H9 (cell line): Measurements from ENCODE around the gene RFPL1. TPM values are rescaled to one million over a fixed set of nuclear protein-coding genes. Genes with fewer than 3 reads are reported as not detected.

Experiments
- DNase-seq: peaks from one replicate; pipeline ENCODE4 v3.0.0-alpha.2; 2017
- H2AFZ ChIP-seq: one replicate; pipeline ENCODE4 v1.6.1; 2013; ENCODE audit warnings: mild to moderate bottlenecking, low read length, control low read depth, moderate library complexity
- H2AK5ac ChIP-seq: 2 replicates; pipeline ENCODE4 v1.6.1; 2013; ENCODE audit warnings: low read length, control low read depth, mixed read lengths; ENCODE audit not compliant: insufficient read length
- H2BK120ac ChIP-seq: one replicate; pipeline ENCODE4 v1.6.1; 2013; ENCODE audit warnings: low read depth, mild to moderate bottlenecking, low read length, control low read depth, inconsistent platforms; ENCODE audit not compliant: poor library complexity, severe bottlenecking
- H2BK12ac ChIP-seq: 2 replicates; pipeline ENCODE4 v1.6.1; 2013; ENCODE audit warnings: low read length, control low read depth, mixed read lengths, low read depth; ENCODE audit not compliant: insufficient read length
- H2BK15ac ChIP-seq: 2 replicates; pipeline ENCODE4 v1.6.1; 2013; ENCODE audit warnings: low read depth, low read length, control low read depth
- H2BK20ac ChIP-seq: one replicate; pipeline ENCODE4 v1.6.1; 2013; ENCODE audit warnings: low read depth, mild to moderate bottlenecking, low read length, control low read depth, inconsistent platforms; ENCODE audit not compliant: poor library complexity, severe bottlenecking
- H2BK5ac ChIP-seq: 2 replicates; pipeline ENCODE4 v1.6.1; 2013; ENCODE audit warnings: low read length, control low read depth, mixed read lengths; ENCODE audit not compliant: insufficient read length
- H3K14ac ChIP-seq: 2 replicates; pipeline ENCODE4 v1.6.1; 2013; ENCODE audit warnings: low read length, control low read depth; ENCODE audit not compliant: insufficient read depth
- H3K18ac ChIP-seq: 2 replicates; pipeline ENCODE4 v1.6.1; 2013; ENCODE audit warnings: low read depth, mild to moderate bottlenecking, mixed read lengths, low read length, control low read depth; ENCODE audit not compliant: insufficient read length
- H3K23ac ChIP-seq: 2 replicates; pipeline ENCODE4 v1.6.1; 2013; ENCODE audit warnings: low read length, control low read depth, mixed read lengths, low read depth; ENCODE audit not compliant: insufficient read length
- H3K23me2 ChIP-seq: 2 replicates; pipeline ENCODE4 v1.6.1; 2013; ENCODE audit warnings: low read depth, mild to moderate bottlenecking, mixed read lengths, low read length, control low read depth; ENCODE audit not compliant: insufficient read length, poor library complexity, severe bottlenecking
- H3K27ac ChIP-seq: 2 replicates; pipeline ENCODE4 v1.5.1; 2013; ENCODE audit warnings: low read length, control low read depth, mixed read lengths, low read depth; ENCODE audit not compliant: insufficient read length
- H3K27me3 ChIP-seq: 2 replicates; pipeline ENCODE4 v1.6.1; 2013; ENCODE audit warnings: low read length, control low read depth, inconsistent platforms; ENCODE audit not compliant: insufficient read depth
- H3K4ac ChIP-seq: 2 replicates; pipeline ENCODE4 v1.6.1; 2013; ENCODE audit warnings: low read depth, mild to moderate bottlenecking, control low read depth, inconsistent platforms, low read length, moderate library complexity
- H3K4me1 ChIP-seq: 2 replicates; pipeline ENCODE4 v1.6.1; 2013; ENCODE audit warnings: low read length, control low read depth, inconsistent platforms; ENCODE audit not compliant: insufficient read depth
- H3K4me2 ChIP-seq: 2 replicates; pipeline ENCODE4 v1.6.1; 2013; ENCODE audit warnings: low read length, control low read depth, mixed read lengths; ENCODE audit not compliant: insufficient read length, insufficient read depth
- H3K56ac ChIP-seq: 2 replicates; pipeline ENCODE4 v1.6.1; 2013; ENCODE audit warnings: low read depth, mild to moderate bottlenecking, mixed read lengths, low read length, control low read depth; ENCODE audit not compliant: insufficient read length
- H3K79me1 ChIP-seq: 2 replicates; pipeline ENCODE4 v1.6.1; 2013; ENCODE audit warnings: low read depth, mild to moderate bottlenecking, moderate library complexity, low read length, control low read depth, inconsistent platforms; ENCODE audit not compliant: insufficient read depth, poor library complexity, severe bottlenecking
- H3K79me2 ChIP-seq: 2 replicates; pipeline ENCODE4 v1.6.1; 2013; ENCODE audit warnings: low read length, control low read depth, inconsistent platforms; ENCODE audit not compliant: insufficient read depth
- H3K9ac ChIP-seq: 2 replicates; pipeline ENCODE4 v1.6.1; 2013; ENCODE audit warnings: low read length, control low read depth, mixed read lengths; ENCODE audit not compliant: insufficient read length; ENCODE audit errors: extremely low read depth
- H3K9me3 ChIP-seq: one replicate; pipeline ENCODE4 v1.6.1; 2013; ENCODE audit warnings: low read depth, low read length, inconsistent platforms; ENCODE audit not compliant: control insufficient read depth
- H3T11ph ChIP-seq: one replicate; pipeline ENCODE4 v1.6.1; 2013; ENCODE audit warnings: mild to moderate bottlenecking, low read length, control low read depth, inconsistent platforms
- H4K20me1 ChIP-seq: one replicate; pipeline ENCODE4 v1.6.1; 2013; ENCODE audit not compliant: control insufficient read depth, insufficient read length, insufficient read depth
- H4K5ac ChIP-seq: 2 replicates; pipeline ENCODE4 v1.6.1; 2013; ENCODE audit warnings: low read depth, mild to moderate bottlenecking, mixed read lengths, low read length, control low read depth; ENCODE audit not compliant: insufficient read length
- H4K8ac ChIP-seq: replicated peaks from 2 replicates; pipeline ENCODE4 v1.6.1; 2013; ENCODE audit warnings: low read length, control low read depth, mixed read lengths, low read depth; ENCODE audit not compliant: insufficient read length
- H4K91ac ChIP-seq: 2 replicates; pipeline ENCODE4 v1.6.1; 2013; ENCODE audit warnings: low read depth, mild to moderate bottlenecking, moderate library complexity, mixed read lengths, low read length, control low read depth; ENCODE audit not compliant: insufficient read length
- H3K27ac Mint-ChIP-seq, 3 experiments: 2 replicates in 2 of 3; 3 replicates in 1 of 3; pipeline ENCODE4 v1.8.0; 2020 to 2021; ENCODE audit warnings: mixed read lengths in 3 of 3, mild to moderate bottlenecking in 1 of 3, moderate library complexity in 1 of 3
- H3K27me3 Mint-ChIP-seq: 2 replicates; pipeline ENCODE4 v1.8.0; 2021; ENCODE audit warnings: low read depth, mild to moderate bottlenecking, moderate library complexity, mixed read lengths
- H3K36me3 Mint-ChIP-seq, 3 experiments: 2 replicates in 2 of 3; 3 replicates in 1 of 3; pipeline ENCODE4 v1.8.0; 2020 to 2021; ENCODE audit warnings: low read depth in 3 of 3, mixed read lengths in 3 of 3; ENCODE audit not compliant: insufficient read depth in 1 of 3
- H3K4me1 Mint-ChIP-seq, 2 experiments: 2 replicates each; pipeline ENCODE4 v1.8.0; 2020; ENCODE audit warnings: mixed read lengths in 2 of 2
- H3K4me3 Mint-ChIP-seq, 2 experiments: 2 replicates in 1 of 2; 3 replicates in 1 of 2; pipeline ENCODE4 v1.8.0; 2020 to 2021; ENCODE audit warnings: mild to moderate bottlenecking in 2 of 2, mixed read lengths in 2 of 2, moderate library complexity in 1 of 2
- H3K9me3 Mint-ChIP-seq, 2 experiments: 2 replicates in 1 of 2; 3 replicates in 1 of 2; pipeline ENCODE4 v1.8.0; 2020; ENCODE audit warnings: mild to moderate bottlenecking in 2 of 2, mixed read lengths in 2 of 2, moderate library complexity in 1 of 2
- CTCF ChIP-seq: fragments of 200-600 bp; sonication (generic); conservative IDR thresholded peaks from 3 replicates; pipeline ENCODE4 v1.8.0; 2021; ENCODE audit warnings: antibody characterized with exemption, mild to moderate bottlenecking
- WGBS: extraction: QIAGEN DNeasy Blood & Tissue Kit; methylation state at CpG from one replicate; pipeline ENCODE4 v1.1.7; 2013; ENCODE audit warnings: missing lambda C conversion rate, low lambda C conversion rate, mixed read lengths; ENCODE audit not compliant: insufficient read length; ENCODE audit errors: extremely low coverage; 5-methylcytosine and 5-hydroxymethylcytosine counted together
- total RNA-seq: library from RNA; stranded (reverse); gene quantifications from 2 replicates; pipeline ENCODE4 v1.2.1, GENCODE V29; 2021

Gene RFPL1
- total RNA-seq, 1 experiment from 2014 or later: not detected

GRCh38 chr22:29433856-29434255, 4.5 kb upstream of the RFPL1 start:
- no peak overlapping the region for H2AK5ac ChIP-seq
- H3K27me3 ChIP-seq: no peaks in the 10 kb centered on the region
- no peak overlapping the region for H2BK5ac ChIP-seq
- no peak overlapping the region for H4K5ac ChIP-seq
- no peak overlapping the region for H3K4ac ChIP-seq
- Mint-ChIP-seq H3K4me3 (no peak overlapping the region), H3K36me3 (no peaks in the 10 kb centered on the region), H3K9me3 (no peaks in the 10 kb centered on the region), H3K4me1 (peaks cover 17 to 18% of the 10 kb centered on the region in 2 experiments), H3K27ac (no peak overlapping the region), H3K27me3 (peaks cover 13% of the 10 kb centered on the region)
- no peak overlapping the region for H3K56ac ChIP-seq
- no peaks in the 10 kb centered on the region for H4K20me1 ChIP-seq
- H3K4me2 ChIP-seq: no peak overlapping the region
- H3K14ac ChIP-seq: no peak overlapping the region
- H3K27ac ChIP-seq: no peak overlapping the region
- H2AFZ ChIP-seq: no peak overlapping the region
- H3K23me2 ChIP-seq: no peaks in the 10 kb centered on the region
- no peak overlapping the region for H3K23ac ChIP-seq
- WGBS: no CpG with 5 or more reads among the region's 3 CpGs
- no peak for TF ChIP-seq CTCF
- DNase-seq: no peak
- H3K9me3 ChIP-seq: no peaks in the 10 kb centered on the region
- no peaks in the 10 kb centered on the region for H3K79me1 ChIP-seq
- H3T11ph ChIP-seq: no peak overlapping the region
- no peak overlapping the region for H3K9ac ChIP-seq
- no peak overlapping the region for H2BK20ac ChIP-seq
- H3K79me2 ChIP-seq: no peaks in the 10 kb centered on the region
- H3K18ac ChIP-seq: no peak overlapping the region
- no peak overlapping the region for H4K91ac ChIP-seq
- H4K8ac ChIP-seq: no peak overlapping the region
- H2BK12ac ChIP-seq: no peak overlapping the region
- H2BK120ac ChIP-seq: no peak overlapping the region
- H3K4me1 ChIP-seq: 0 out of 2 replicates have a peak, but pooled peaks cover 3% of the 10 kb centered on the region
- no peak overlapping the region for H2BK15ac ChIP-seq
